Activated B cell treated with CpG ODN at 0.5 μM for 24 hours (primary cell): ENCODE measurements around the gene TXNIP. TPM values are rescaled to one million over a fixed set of nuclear protein-coding genes. Genes with fewer than 3 reads are reported as not detected.

Source experiments
- ATAC-seq: fragments of 200-7000 bp; cut with Tn5 transposase; one replicate; pipeline ENCODE4 v1.10.0; 2021; ENCODE audit warnings: low read depth, mild to moderate bottlenecking, moderate library complexity
- CTCF ChIA-PET: fragments of 350-600 bp; sonication (Branson Sonifier 250); formaldehyde crosslinking; loops from one replicate; lab custom pipeline; 2021; ENCODE audit warnings: antibody characterized with exemption; lab: Charles Lee
- POLR2A ChIA-PET: fragments of 350-600 bp; sonication (Branson Sonifier 250); formaldehyde crosslinking; loops from one replicate; lab custom pipeline; 2021; ENCODE audit warnings: antibody characterized with exemption; lab: Charles Lee
- DNase-seq: peaks from one replicate; pipeline ENCODE4 v3.0.0; 2022
- H3K27ac Mint-ChIP-seq: one replicate; pipeline ENCODE4 v1.8.0; 2020; ENCODE audit warnings: mixed read lengths
- H3K27me3 Mint-ChIP-seq: one replicate; pipeline ENCODE4 v1.8.0; 2021; ENCODE audit warnings: mixed read lengths
- H3K36me3 Mint-ChIP-seq: one replicate; pipeline ENCODE4 v1.8.0; 2021; ENCODE audit warnings: low read depth, mixed read lengths
- H3K4me1 Mint-ChIP-seq: one replicate; pipeline ENCODE4 v1.8.0; 2021; ENCODE audit warnings: mixed read lengths
- H3K4me3 Mint-ChIP-seq: one replicate; pipeline ENCODE4 v1.8.0; 2020; ENCODE audit warnings: mild to moderate bottlenecking, mixed read lengths
- H3K9me3 Mint-ChIP-seq: one replicate; pipeline ENCODE4 v1.8.0; 2020; ENCODE audit warnings: mixed read lengths
- intact Hi-C: fragments of 100-400 bp; cut with micrococcal nuclease; formaldehyde crosslinking; loops from one replicate; pipeline ENCODE4 v1.15.1; 2024
- total RNA-seq: library from RNA; stranded (reverse); gene quantifications from 2 replicates; pipeline ENCODE4 v1.2.3, GENCODE V29; 2022
- TF ChIP-seq, protein P1 (sequence below): fragments of 200-600 bp; IDR thresholded peaks from one replicate; pipeline ENCODE4 v1.8.0; 2022; ENCODE audit warnings: antibody characterized with exemption, mild to moderate bottlenecking

The TXNIP gene
- total RNA-seq, 1 donor from 2014 or later = 300 TPM

GRCh38 chr1:145964328-145965118, 31.9 kb downstream of the TXNIP start, which contains the start of the genes ANKRD34A and POLR3GL:
TSS of gene ANKRD34A (minus strand) at chr1:145964575. CDS start at chr1:145961759, 2,816 bp downstream.
TSS of gene POLR3GL (plus strand) at chr1:145964690. CDS start at chr1:145974866, 10,176 bp downstream.
- CTCF ChIA-PET = interaction anchor here (1.0 to 2.5 kb wide), 13 partner anchors 12 to 119 kb away, joined by 3 to 26 read pairs (median 5); partner anchors contain the start of genes ITGA10, NUDT17, PEX11B and RBM8A
- peak; percentile 88 for ATAC-seq
- Mint-ChIP-seq H3K4me1 (peaks cover 49% of the 10 kb centered on the region), H3K27ac (peak within 1 kb of the TSS; percentile 96), H3K4me3 (peak within 1 kb of the TSS; percentile 97), H3K9me3 (peaks cover 2% of the 10 kb centered on the region), H3K27me3 (no peaks in the 10 kb centered on the region), H3K36me3 (peaks cover 16% of the 10 kb centered on the region)
- TF ChIP-seq, protein P1, sequence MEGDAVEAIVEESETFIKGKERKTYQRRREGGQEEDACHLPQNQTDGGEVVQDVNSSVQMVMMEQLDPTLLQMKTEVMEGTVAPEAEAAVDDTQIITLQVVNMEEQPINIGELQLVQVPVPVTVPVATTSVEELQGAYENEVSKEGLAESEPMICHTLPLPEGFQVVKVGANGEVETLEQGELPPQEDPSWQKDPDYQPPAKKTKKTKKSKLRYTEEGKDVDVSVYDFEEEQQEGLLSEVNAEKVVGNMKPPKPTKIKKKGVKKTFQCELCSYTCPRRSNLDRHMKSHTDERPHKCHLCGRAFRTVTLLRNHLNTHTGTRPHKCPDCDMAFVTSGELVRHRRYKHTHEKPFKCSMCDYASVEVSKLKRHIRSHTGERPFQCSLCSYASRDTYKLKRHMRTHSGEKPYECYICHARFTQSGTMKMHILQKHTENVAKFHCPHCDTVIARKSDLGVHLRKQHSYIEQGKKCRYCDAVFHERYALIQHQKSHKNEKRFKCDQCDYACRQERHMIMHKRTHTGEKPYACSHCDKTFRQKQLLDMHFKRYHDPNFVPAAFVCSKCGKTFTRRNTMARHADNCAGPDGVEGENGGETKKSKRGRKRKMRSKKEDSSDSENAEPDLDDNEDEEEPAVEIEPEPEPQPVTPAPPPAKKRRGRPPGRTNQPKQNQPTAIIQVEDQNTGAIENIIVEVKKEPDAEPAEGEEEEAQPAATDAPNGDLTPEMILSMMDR = no peak
- intact Hi-C loops = loop anchor here (2.0 to 5.0 kb wide), 3 partner anchors 14 to 38 kb away; partner anchors contain the start of genes RBM8A and TXNIP
- POLR2A ChIA-PET = interaction anchor here (0.7 to 5.1 kb wide), 29 partner anchors 8 to 141 kb away, joined by 3 to 128 read pairs (median 6); partner anchors contain the start of genes ANKRD35, NUDT17, PEX11B and PIAS3
- DNase-seq = peak; percentile 78

DNA sequence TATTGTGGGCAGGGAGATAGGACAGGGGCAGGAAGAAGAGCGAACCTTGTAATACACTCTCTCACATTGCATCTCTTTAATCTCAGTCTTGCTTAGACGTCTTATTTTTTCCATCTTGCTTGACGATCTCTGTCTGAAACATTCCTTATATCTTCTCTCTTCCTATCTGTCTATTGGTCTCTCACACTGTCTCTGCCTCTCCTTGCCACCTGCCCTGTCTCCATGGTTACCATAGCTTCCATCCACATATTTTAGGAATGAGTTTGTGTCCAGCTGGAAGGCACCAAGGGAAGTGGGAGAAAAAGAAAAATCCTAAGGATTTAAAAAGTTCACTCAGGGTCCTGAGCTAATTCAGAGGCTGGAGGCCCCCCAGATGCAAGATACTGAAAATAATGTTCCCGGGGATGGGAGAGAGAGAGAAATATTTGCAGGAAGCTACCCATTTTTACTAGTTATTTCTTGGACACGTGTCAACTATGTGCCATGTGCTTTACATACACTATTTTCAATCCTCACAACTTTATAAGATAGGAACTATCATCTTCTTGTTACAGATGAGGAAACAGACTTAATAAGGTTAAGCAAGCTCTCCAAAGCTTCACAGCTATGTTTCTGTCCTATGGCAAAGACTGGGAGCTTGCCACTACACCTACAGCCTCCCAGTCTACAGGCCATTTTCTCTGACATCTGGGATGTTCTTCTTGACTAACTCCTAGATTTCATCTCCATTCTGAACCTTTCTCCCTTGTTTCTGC, 32.9 kb downstream of the TXNIP start:
- Mint-ChIP-seq H3K27me3 (no peaks in the 10 kb centered on the region), H3K27ac (peak overlapping the region; percentile 96), H3K4me1 (peaks cover 57% of the 10 kb centered on the region), H3K4me3 (peak overlapping the region; percentile 97), H3K36me3 (peaks cover 14% of the 10 kb centered on the region), H3K9me3 (peaks cover 2% of the 10 kb centered on the region)
- ATAC-seq (no peak), DNase-seq (no peak)
- ChIA-PET CTCF (interaction anchor here (1.0 to 2.5 kb wide), 12 partner anchors 14 to 243 kb away, joined by 3 to 26 read pairs (median 4); partner anchors contain the start of genes ITGA10, NUDT17, PEX11B and RBM8A), POLR2A (interaction anchor here (0.6 to 5.1 kb wide), 17 partner anchors 10 to 139 kb away, joined by 3 to 128 read pairs (median 9); partner anchors contain the start of genes ANKRD35, NUDT17, PEX11B and PIAS3)
- intact Hi-C loops = loop anchor here (1.0 to 5.0 kb wide), 4 partner anchors 15 to 104 kb away; partner anchors contain the start of genes PIAS3, RBM8A and TXNIP
- TF ChIP-seq, protein P1 = no peak

DNA sequence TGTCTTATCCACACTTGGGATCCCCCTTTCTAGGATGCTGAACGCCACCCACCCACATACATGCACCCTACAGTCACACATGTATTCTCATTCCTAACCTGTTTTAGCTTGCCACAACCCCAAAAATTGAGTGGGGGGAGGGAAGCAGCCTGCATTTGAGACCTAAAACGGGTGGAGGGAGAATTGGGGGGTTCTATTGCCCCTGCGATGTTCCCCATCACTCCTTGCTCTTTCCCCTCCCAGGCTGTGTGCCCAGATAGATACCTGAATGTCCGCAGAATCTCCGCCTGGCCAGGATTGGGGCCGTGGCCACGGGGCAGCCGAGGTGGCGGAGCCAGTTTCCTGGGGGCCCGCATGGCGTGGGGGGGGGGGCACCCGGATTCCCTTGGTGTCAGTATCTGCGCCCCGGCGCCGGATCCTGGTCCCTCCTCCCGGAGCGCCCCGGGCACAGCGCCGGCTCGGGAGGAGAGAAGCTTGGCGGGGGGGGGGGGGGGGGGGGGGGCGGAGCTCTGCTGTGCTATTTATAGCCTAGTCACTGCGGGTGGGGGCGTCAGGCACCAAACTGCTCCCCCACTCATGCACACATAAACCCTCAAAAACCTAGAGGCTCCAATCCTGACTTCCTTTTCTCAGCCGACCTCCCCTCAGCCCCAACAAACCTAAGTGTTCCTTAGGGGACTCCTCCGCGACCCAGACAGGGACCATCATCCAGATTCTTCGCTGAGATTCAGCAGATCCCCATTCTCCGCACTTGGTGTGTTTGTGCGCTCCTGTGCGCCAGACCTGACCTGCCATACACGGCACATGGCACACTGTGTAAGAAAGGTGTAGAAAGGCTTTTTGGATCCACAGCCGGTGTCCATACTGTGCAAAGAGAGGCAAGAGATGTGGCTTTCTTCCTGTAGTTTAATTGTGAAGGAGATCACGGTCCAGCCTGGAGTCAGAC, 33.9 kb downstream of the TXNIP start:
- ATAC-seq (no peak), DNase-seq (peak; percentile 30)
- TF ChIP-seq, protein P1 = no peak
- CTCF ChIA-PET = interaction anchor here (1.4 to 2.4 kb wide), 3 partner anchors 35 to 70 kb away, joined by 4 to 10 read pairs (median 5); partner anchors contain the start of gene RBM8A
- Mint-ChIP-seq H3K27me3 (no peaks in the 10 kb centered on the region), H3K9me3 (no peaks in the 10 kb centered on the region), H3K4me1 (peaks cover 61% of the 10 kb centered on the region), H3K27ac (peak overlapping the region; percentile 96), H3K4me3 (peak overlapping the region; percentile 97), H3K36me3 (peaks cover 10% of the 10 kb centered on the region)
- POLR2A ChIA-PET = interaction anchor here (0.5 to 5.1 kb wide), 14 partner anchors 17 to 117 kb away, joined by 3 to 128 read pairs (median 8); partner anchors contain the start of genes NUDT17, PEX11B, PIAS3 and RBM8A
- intact Hi-C loops = loop anchor here (1.0 to 5.0 kb wide), 2 partner anchors 35 to 103 kb away; partner anchors contain the start of genes PIAS3 and TXNIP
